Measurements from ENCODE around the gene ERCC2.

Gene ERCC2

DNA sequence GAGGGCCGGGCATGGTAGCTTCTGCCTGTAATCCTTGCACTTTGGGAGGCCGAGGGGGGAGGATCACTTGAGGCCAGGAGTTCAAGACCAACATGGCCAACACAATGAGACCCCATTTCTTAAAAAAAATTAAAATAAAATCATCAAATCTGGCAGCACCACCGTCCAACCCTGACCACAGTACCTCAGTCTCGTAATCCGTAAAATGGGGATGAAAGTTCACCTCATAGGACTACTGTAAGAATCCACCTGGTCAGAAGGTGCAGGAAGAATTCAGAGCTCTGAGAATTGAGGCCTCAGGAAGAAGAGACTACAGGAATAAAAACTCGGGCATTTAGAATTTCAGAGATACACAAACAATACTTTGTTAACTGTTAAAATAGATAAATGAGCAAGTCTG is 31.4 kb upstream of the ERCC2 start:
- DNase-seq (no peak), ATAC-seq (no peak)

DNA sequence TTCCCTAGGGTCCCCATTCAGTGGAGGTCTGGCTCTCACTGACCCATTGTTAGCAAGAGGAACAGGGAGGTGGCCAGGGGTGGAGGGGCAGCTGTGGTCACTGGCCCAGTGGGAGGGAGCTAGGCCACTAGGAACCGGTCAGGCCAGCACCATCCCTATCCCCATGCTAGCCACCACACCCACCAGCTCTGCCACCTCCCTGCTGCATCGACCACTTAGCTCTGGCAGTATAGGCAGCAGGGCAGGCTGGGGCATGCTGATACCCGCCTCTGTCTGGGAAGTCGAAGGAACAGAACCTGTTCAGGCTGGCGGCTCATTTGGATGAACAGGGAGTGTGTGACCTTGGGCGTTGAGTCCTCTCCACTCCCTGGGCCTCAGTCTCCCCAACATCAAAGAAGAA is 29.8 kb upstream of the ERCC2 start:
- no peak for DNase-seq
- no peak for ATAC-seq

DNA sequence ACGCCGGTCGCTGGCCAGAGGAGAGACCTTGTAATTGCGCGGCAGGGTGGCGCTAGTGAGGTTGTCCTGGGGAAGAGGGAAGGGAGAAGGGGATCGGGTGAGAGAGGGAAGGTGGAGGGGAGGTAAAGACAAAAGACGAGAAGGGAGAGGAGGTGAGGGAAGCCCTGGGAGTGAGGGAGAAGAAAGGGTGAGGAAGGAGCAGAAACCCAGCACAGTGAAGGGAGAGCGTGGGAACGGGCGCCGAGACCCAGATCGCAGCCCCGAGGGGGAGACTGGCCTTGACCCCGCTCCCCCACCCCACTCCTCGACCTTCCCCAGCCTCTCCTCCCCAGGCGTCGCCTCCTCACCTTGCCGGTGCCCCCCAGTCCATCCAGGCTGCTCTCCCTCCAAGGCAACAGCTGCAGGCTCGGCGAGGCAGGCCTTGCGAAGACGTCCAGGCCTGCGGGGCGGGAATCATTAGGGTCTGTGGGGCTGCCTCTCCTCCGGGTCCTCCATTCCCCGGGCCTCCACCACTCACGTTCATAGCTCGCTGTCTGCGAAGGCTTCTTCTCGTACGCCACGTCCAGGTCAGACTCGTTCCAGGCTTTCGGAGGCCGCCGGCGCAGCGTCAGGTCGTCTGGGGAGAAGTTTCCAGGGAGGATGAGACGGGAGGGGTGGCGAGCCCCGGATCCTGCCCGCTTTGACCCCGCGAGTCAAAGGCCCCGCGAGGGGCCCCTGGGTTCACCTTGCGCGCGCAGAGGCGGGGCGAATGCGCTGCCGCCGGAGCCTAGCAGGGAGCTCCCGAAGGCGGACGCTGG is 25.6 kb upstream of the ERCC2 start:
- DNase-seq, result no peak
- no peak for ATAC-seq

DNA sequence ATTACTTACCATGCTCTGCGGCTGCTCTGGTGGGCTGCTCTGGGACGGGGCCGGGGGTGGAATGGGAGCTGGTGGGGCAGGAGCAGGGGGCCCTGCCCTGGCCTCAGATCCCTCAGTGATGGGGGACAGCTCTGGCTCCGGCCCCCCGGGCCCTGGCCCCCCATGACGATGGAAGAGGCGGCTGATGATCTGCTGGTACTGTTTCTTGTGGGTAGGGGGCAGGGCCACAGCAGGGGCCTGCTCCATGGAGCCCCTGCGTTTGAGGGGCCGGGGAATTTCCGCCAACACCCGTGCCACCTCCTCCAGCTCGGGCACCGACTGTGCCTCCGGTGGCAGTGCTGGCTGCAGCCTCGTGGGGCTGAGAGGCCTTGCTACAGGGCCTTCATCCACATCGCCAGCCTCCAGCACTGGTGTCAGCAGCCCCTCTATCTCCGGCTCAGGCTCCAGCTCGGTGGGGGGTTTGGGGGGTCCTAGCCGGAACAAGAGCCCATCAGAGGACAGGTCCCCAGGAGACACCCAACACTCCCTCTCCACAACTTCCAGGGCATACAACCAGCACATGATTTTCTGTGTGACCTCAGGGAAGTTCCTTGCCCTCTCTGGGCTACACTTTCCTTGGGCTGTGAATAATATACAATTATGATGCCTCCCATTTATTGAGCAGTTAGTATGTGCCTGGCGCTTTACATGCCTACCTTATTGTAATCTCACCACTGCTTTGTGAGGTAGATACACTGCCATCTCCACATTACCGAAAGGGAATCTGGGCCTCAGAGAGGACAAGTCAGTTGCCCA is 21.7 kb upstream of the ERCC2 start:
- no peak for ATAC-seq
- DNase-seq, result no peak

DNA sequence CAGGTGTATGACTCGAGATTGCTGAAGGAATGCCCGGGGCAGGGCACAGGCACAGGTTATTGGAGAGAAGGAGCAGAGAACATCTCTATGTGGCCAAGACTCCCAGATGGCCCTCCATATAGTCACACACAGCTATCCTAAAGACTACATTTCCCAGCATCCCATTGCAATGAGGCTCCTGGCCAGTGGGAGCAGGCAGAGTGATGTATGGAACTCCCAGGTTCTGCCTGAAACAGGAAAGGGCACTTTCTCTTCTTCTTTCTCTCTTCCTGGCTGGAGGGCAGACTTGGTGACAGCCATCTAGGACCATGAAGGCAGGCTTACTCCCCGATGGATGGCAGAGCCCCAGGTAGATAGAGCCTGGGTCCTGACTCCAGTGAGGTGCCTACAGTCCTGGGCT is 21.0 kb upstream of the ERCC2 start:
- DNase-seq, result no peak
- no peak for ATAC-seq

DNA sequence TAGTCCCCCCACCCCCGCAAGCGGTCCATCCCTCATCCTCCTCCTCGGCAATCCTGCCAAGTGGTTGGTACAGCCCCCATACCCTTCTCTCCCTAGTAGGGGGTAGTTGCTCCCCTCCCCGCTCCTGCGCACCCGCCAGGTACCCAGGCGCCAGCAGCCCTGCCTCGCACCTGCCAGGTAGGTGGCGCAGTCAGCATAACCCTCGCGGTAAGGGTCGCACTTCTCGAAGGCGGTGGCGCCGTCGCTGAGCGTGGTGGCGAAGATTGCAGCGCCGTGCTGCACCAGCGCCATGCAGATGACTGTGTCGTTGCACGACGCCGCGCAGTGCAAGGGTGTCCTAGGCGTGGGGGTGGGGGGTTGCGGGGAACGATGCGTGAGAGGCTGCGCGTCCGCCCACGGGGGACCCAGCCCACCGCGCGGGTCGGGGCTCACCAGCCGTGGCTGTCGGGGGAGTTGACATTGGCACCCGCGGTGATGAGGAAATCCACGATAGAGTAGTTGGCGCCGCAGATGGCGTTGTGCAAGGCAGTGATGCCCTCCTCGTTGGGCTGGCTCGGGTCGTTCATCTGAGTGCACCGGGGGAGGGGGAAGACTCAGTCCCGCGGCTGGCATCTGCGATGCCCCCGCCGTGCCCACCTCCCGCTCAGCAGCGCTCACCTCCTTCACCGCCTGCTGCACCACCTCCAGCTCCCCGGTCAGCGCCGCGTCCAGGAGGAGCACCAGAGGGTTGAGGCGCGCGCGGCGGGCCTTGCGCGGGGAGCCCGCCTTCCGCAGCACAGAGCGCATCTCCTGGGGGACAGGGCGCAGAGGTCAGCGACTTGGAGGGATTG is 15.2 kb upstream of the ERCC2 start:
- peak; percentile 32 for ATAC-seq
- DNase-seq, result no peak

DNA sequence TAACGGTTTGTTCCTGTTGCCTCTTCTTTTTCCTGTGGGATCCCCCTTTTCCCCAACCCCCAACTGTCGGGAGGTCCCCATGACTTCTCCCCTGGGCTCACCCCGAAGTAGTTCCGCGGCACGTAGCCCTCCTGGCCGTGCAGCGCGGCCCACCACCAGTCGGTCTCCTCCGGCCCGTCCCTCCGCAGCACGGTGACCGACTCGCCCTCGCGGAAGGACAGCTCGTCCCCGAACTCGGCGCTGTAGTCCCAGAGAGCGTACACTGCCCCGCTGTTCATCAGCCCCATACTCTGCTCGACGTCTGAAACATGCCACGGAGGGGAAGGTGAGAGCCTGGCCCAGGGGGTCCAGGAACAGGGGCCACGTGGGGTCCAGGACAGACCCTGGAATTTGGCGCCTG is 12.1 kb upstream of the ERCC2 start:
- DNase-seq (no peak), ATAC-seq (no peak)

DNA sequence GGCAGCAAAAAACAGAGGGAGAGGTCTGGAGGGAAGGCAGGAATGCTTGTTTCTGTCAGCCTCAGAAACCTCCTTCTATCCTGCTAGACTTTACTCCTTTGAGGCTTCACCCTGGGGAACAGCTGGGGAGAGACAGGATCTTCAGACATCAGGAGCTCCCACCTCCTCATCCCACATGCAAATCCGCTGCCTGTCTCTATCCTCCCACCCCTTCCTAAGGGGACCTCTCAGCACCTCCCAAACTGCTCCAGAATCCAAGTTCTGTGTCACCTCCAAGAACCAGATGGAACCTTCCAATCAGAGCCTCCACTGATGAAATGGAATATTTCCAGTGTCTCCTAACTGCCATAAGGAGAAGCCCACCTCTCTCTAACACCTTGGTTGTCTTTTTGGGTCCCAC is 9.7 kb upstream of the ERCC2 start:
- ATAC-seq (no peak), DNase-seq (no peak)

DNA sequence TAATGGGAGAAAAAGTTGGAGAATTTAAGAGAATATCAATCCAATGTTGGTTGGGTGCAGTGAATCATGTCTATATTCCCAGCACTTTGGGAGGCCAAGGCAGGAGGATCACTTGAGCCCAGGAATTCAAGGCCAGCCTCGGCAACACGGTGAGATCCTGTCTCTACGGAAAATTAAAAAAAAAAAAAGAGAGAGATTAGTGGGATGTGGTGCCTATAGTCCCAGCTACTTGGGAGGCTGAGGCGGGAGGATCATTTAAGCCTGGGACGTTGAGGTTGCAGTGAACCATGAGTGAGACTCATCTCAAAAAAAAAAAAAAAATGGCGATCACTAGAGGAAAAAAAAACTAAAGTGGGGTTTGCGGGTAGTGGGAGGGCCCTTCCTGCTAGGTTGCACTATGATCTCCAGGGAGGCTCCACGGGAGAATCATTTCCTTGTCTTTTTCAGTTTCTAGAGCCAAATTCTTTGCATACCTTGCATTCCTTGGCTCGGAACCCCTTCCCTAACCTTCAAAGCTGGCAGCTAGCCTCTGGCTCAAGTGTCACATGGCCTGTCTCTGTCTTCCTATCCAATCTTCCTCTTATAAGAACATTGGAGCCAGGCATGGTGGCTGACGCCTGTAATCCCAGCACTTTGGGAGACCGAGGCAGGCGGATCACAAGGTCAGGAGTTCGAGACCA is 5.8 kb upstream of the ERCC2 start:
- ATAC-seq, result no peak
- no peak for DNase-seq

DNA sequence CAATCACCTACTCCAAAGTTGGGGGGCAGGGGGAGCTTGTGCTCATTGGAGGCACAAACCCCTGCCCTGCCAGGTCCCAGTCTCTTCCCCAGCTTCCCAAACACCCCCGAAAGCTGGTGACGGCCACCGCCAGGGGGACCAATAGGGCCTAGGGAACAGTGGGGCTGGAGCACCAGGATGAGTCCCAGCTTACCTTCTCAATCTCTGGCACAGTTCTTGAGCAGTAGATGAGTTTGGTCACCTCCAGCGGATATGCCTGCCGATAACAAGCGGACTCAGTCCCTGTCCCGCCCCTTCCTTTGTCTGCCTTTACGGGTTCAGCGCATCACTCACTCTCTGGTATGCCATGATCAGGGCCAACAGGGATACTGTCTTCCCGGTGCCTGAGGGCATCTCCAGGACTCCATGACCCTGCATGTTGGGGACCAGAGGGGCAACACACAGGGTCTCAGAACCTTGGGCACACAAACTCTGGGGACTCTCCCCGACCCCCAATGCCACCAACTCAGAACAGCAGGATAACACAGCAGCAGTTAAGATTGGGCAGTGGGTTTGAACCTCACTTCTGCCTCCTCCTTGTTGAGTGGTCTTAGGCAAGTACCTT is 1.5 kb downstream of the ERCC2 start:
- ATAC-seq (no peak), DNase-seq (no peak)

DNA sequence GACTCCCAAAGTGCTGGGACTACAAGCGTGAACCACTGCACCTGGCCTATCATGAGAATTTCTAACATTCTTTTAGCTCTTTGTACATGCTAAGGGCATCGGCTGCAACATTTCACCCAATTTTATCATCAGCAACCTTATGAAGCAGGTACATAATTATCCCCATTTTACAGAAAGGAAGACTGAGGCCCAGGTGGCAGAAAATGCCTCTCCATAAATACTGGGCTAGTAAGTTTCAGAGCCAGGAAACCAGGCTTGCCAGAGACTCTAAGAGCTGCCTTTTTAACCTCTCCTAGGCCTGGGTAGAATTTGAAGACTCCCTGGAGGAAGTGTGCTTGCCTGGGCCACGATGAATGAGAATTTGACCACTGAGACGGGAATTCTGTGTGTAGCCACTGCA is 2.2 kb downstream of the ERCC2 start:
- DNase-seq (no peak), ATAC-seq (no peak)

DNA sequence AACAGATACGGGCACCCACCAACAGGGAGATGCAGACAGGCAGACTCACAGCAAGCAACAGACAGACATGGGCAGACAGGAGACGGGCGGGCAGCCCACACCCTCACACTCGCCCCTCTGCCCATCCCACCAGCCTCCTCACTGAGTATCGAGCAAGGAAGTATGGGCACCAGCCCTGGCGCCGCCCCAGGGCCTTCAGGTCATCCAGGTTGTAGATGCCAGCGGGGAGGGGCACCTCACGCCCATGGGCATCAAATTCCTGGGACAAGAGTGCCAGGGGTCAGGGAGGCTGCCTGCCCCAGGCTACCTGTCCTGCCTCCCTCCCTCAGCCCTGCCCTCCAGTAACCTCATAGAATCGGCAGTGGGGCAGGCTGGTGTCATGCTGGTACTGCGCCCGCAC is 5.7 kb downstream of the ERCC2 start:
- no peak for ATAC-seq

DNA sequence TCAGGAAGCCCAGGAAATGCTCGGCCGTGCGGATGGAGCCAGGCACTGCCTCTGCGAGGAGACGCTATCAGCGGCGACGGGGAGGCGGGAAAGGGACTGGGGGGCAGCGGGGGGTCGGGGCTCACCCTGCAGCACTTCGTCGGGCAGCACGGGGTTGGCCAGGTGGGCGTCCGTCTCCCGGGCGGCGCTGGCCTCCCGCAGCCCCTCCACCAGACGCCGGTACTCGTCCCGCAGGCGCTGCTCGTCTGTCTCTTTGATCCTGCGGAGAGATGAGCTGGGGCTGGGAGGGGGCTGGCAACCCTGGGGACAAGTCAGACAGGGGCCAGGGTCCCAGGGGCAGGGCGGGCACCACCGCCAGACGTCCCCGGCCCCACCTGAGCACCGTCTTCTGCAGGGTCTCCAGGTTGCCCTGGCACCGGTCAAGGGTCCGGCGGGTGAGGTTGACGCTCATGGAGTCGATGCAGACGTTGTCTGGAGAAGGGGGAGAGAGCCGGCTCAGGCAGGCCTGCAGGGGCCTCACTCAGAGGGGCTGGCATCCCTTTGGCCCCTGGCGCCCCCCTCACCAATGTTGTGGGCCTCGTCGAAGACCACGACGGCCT is 6.4 kb downstream of the ERCC2 start:
- ATAC-seq, result no peak
- no peak for DNase-seq

More for the DNA sequence above, 5.7 kb downstream of the ERCC2 start:
- no peak for DNase-seq

DNA sequence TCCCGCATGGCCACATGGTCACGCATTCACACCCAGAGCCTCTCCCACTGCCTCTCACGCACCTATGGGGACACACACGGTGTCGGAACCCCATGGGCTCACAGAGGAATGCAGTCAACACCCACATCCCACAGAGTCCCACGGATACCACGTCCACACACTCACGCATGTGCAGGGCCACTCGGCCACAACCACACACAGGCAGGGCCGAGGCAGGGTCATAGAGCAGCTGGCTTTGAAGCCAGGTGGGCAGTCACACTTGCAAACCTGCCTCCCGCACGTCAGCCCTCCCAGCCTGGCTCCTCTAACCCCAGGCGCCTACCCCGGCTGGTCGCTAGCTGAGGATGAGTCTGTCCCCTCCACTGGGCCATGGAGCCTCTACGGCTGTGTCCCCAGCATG is 8.1 kb downstream of the ERCC2 start:
- no peak for ATAC-seq
- no peak for DNase-seq

DNA sequence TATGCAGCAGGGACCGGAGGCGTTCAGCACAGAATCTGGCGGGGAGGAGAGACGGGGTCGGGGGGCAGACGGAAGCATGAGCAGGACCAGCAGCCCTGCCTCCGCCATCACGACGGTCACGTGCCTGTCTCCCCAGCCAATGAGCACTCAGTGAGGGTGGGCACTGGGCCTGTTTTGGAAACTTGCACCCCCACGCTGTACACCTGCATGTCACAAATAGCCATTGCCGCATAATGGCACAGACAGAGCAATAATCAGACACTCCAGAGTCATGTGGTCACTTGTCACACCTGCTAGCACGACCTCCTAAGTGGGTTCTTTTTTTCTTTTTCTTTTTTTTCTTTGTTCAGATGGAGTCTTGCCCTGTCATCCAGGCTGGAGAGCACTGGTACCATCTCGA is 8.8 kb downstream of the ERCC2 start:
- DNase-seq, result no peak
- ATAC-seq, result no peak

DNA sequence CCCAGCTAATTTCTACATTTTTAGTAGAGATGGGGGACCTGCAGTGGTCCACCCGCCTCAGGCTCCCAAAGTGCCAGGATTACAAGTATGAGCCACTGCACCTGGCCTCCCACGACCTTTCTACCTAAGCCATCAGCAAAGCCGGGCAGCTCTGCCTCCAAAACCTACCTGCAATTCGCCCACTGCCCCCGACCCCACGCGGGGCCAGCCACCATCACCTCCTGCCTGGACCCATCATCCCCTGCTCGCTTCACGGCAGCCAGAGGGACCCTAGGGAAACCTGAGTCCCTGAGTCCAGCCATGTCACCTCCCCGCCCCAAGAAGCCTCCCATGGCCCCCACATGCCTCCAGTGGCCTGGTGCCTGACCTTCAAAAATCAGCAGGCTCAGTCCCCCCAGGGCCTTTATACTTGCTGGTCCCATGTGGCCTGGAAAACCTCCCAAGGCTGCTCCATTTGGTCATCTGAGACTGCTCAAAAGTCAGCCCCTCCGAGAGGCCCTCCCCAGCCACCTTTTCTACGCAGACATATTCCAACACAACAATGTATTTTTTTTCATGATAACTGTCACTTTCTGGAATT is 12.1 kb downstream of the ERCC2 start:
- ATAC-seq (no peak), DNase-seq (no peak)

DNA sequence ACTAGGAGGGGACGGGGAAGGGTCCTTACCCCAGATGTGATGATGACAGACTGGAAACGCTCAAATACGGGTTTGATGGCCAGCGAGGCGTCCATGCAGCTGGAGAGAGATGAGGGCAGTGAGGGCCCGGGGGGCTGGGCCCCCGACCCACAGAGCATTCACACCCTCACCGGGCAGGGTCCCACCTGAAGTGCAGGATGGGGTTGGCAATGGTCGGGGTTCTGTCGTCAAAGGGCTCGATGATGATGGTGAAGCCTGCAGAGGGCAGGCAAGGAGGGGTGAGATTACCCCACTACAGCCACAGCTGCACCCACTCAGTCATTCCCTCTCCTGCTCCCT is 13.0 kb downstream of the ERCC2 start:
- ATAC-seq (no peak), DNase-seq (no peak)

DNA sequence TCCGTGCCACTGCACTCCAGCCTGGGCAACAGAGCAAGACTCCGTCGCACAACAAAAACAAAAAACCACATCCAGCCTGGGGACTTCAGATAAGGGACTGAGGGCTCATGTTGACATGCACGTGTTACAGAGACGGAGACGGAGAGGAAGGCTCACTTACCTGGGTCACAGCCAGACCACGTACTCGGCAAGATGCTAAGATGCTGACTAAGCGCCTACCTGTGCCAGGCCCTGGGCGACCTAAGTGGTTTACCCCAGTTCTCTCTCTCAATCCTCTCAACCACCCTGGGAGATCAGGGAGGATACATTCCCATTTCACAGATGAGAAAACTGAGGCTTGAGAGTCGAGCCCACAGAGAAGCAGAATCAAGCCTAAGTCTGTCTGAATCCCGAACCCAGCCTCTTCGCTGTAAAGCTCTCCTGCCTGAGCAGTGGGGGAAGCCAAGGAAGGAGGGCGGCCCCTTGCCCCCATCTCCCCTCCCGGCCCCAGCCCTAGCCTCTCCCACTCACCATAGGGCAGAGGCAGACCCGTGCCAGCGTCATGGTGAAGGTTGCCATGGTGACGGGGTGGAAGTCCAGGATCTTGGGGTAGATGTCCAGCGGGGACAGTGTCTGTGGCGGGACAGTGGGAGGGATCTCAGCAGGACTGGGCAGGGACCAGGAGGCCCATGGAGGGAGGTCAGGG is 13.5 kb downstream of the ERCC2 start:
- ATAC-seq (no peak), DNase-seq (no peak)

DNA sequence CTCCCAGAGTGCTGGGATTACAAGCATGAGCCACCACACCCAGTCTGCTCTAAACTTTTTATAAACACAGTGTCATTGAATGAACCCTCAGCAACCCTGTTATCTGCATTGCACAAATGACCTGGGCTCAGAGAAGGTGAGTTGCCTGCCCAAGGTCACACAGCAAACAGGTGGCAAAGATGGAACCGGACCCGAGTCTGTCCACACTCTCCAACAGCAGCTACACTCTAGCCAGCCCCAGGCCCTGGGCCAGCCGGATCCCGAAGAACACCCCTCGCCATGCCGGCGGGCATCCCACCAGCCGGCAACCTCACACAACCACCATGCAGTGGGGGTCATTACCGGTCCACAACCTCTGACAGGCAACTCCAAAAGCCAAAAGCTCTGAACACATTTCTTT is 14.5 kb downstream of the ERCC2 start:
- ATAC-seq, result no peak
- no peak for DNase-seq

DNA sequence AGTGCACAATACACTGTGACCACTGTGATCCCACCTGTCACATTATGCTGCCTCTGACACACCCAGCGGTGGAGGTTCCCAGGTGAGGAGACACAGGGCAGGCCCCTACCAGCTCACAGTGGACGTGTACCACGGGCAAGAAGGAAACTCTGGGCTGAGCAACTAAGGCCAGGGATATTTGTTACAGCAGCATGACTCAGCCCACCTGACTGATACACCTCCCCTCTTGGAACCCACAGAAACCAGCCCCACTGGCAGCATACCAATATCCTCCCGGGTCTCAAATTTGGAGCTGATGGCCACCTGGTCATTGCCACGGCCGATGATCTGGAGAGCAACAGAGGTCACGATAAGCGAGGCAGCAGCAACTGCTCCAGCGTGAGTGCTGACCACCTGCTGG is 15.0 kb downstream of the ERCC2 start:
- ATAC-seq, result no peak
- no peak for DNase-seq
